GM12878 (cell line): ENCODE measurements around the gene JPH4. TPM values are rescaled to one million over a fixed set of nuclear protein-coding genes. Genes with fewer than 3 reads are reported as not detected.

Source experiments
- ATAC-seq: fragments of 200-7000 bp; cut with Tn5 transposase; 3 replicates; pipeline ENCODE4 v1.9.1; 2020; ENCODE audit warnings: mild to moderate bottlenecking, moderate library complexity
- BruUV-seq: library from RNA; stranded (reverse); fragments of 400-500 nt; replicated peaks from 2 replicates; lab custom pipeline; 2021; lab: Mats Ljungman, UMichigan
- CTCF ChIA-PET: fragments of 300-600 bp; sonication (Branson Sonifier 250); formaldehyde crosslinking; extraction: SDS; loops from one replicate; lab custom pipeline; 2021; ENCODE audit warnings: inconsistent platforms; lab: Yijun Ruan, JAX
- POLR2A ChIA-PET: fragments of 350-600 bp; formaldehyde crosslinking; extraction: SDS; loops from one replicate; lab custom pipeline; 2021; ENCODE audit warnings: inconsistent platforms; lab: Charles Lee
- RAD21 ChIA-PET: fragments of 300-600 bp; sonication (Branson Sonifier 250); formaldehyde crosslinking; loops from one replicate; lab custom pipeline; 2023; ENCODE audit warnings: antibody characterized with exemption; ENCODE audit not compliant: unreplicated experiment; lab: Charles Lee
- SMC1A ChIA-PET: fragments of 300-600 bp; sonication (Branson Sonifier 250); formaldehyde crosslinking; loops from one replicate; lab custom pipeline; 2023; ENCODE audit not compliant: unreplicated experiment, uncharacterized antibody; lab: Charles Lee
- DNase-seq: peaks from one replicate; pipeline ENCODE4 v3.0.0-alpha.2; 2011; ENCODE audit warnings: low read depth, low spot score
- FAIRE-seq: peaks from 3 replicates; lab custom pipeline; 2011; peaks lifted over from hg19 to GRCh38; lab: Jason Lieb, UNC
- H2AFZ ChIP-seq: 2 replicates; pipeline ENCODE4 v1.6.0; 2011; ENCODE audit warnings: low read depth, low read length, control low read depth; ENCODE audit not compliant: control insufficient read depth
- H3K27ac ChIP-seq: 2 replicates; pipeline ENCODE4 v1.5.1; 2011; ENCODE audit warnings: control low read depth; ENCODE audit not compliant: control insufficient read depth, insufficient read depth
- H3K27me3 ChIP-seq, 2 experiments: replicated peaks in 1 of 2; 2 replicates each; pipeline versions ENCODE4 v1.6.0 to v1.6.1; 2011; ENCODE audit warnings: low read length in 1 of 2; ENCODE audit not compliant: control insufficient read depth in 2 of 2, insufficient read depth in 2 of 2
- H3K36me3 ChIP-seq, 2 experiments: 2 replicates each; pipeline ENCODE4 v1.5.1; 2011; ENCODE audit warnings: low read length in 1 of 2; ENCODE audit not compliant: control insufficient read depth in 2 of 2, insufficient read depth in 2 of 2
- H3K4me1 ChIP-seq: 2 replicates; pipeline ENCODE4 v1.6.1; 2011; ENCODE audit warnings: mild to moderate bottlenecking, low read length, moderate library complexity, mixed read lengths; ENCODE audit not compliant: control insufficient read depth, insufficient read depth
- H3K4me2 ChIP-seq: 2 replicates; pipeline ENCODE4 v1.6.0; 2011; ENCODE audit warnings: control low read depth; ENCODE audit not compliant: control insufficient read depth, insufficient read depth
- H3K4me3 ChIP-seq: fragments of 200-600 bp; sonication (generic); 2 replicates; pipeline ENCODE4 v1.5.1; 2016
- H3K79me2 ChIP-seq: 2 replicates; pipeline ENCODE4 v1.6.0; 2011; ENCODE audit warnings: low read length; ENCODE audit not compliant: control insufficient read depth, insufficient read depth
- H3K9ac ChIP-seq: 2 replicates; pipeline ENCODE4 v1.8.0; 2011; ENCODE audit warnings: low read length, control low read depth, mixed read lengths; ENCODE audit not compliant: control insufficient read depth, insufficient read depth
- H3K9me3 ChIP-seq: replicated peaks from 3 replicates; pipeline ENCODE4 v1.5.1; 2011; ENCODE audit warnings: mild to moderate bottlenecking, low read length; ENCODE audit not compliant: control insufficient read depth, insufficient read depth
- H4K20me1 ChIP-seq: 2 replicates; pipeline ENCODE4 v1.6.0; 2011; ENCODE audit not compliant: control insufficient read depth, insufficient read depth
- BACH1 ChIP-seq: fragments of 450-650 bp; IDR thresholded peaks from 2 replicates; pipeline ENCODE4 v1.6.1; 2017; ENCODE audit warnings: mild to moderate bottlenecking, borderline replicate concordance
- BCLAF1 ChIP-seq: fragments of 450-650 bp; IDR thresholded peaks from 2 replicates; pipeline ENCODE4 v1.6.1; 2017; ENCODE audit warnings: antibody characterized with exemption, mild to moderate bottlenecking, moderate library complexity
- CREM ChIP-seq: IDR thresholded peaks from 2 replicates; pipeline ENCODE4 v1.6.1; 2014; ENCODE audit warnings: antibody characterized with exemption, low read depth
- DPF2 ChIP-seq: fragments of 450-650 bp; IDR thresholded peaks from 2 replicates; pipeline ENCODE4 v1.6.1; 2017; ENCODE audit warnings: mild to moderate bottlenecking
- IKZF1 ChIP-seq: fragments of 450-650 bp; conservative IDR thresholded peaks from 2 replicates; pipeline ENCODE4 v1.6.1; 2017; ENCODE audit warnings: antibody characterized with exemption, mild to moderate bottlenecking
- KDM1A ChIP-seq: fragments of 200-600 bp; sonication (generic); IDR thresholded peaks from 2 replicates; pipeline ENCODE4 v1.6.1; 2016; ENCODE audit warnings: borderline replicate concordance
- NR2F1 ChIP-seq: fragments of 450-650 bp; conservative IDR thresholded peaks from 2 replicates; pipeline ENCODE4 v1.6.1; 2017; ENCODE audit warnings: mild to moderate bottlenecking
- POU2F2 ChIP-seq: IDR thresholded peaks from 3 replicates; pipeline ENCODE4 v1.6.1; 2011; ENCODE audit warnings: low read depth, mild to moderate bottlenecking, low read length, borderline replicate concordance
- PRDM15 ChIP-seq: fragments of 450-650 bp; formaldehyde crosslinking; IDR thresholded peaks from 2 replicates; pipeline ENCODE4 v1.4.0; 2020; ENCODE audit warnings: mild to moderate bottlenecking, moderate library complexity
- RB1 ChIP-seq: fragments of 450-650 bp; formaldehyde crosslinking; IDR thresholded peaks from 2 replicates; pipeline ENCODE4 v1.6.1; 2017; ENCODE audit warnings: mild to moderate bottlenecking, borderline replicate concordance
- REST ChIP-seq: IDR thresholded peaks from 2 replicates; pipeline ENCODE4 v1.6.1; 2012; ENCODE audit warnings: mild to moderate bottlenecking, low read depth, low read length
- SIX5 ChIP-seq: IDR thresholded peaks from 2 replicates; pipeline ENCODE4 v1.6.1; 2011; ENCODE audit warnings: mild to moderate bottlenecking, low read depth, low read length, moderate library complexity; ENCODE audit not compliant: severe bottlenecking
- STAT1 ChIP-seq: fragments of 450-650 bp; conservative IDR thresholded peaks from 2 replicates; pipeline ENCODE4 v1.6.1; 2014; ENCODE audit warnings: antibody characterized with exemption, mild to moderate bottlenecking
- ZNF274 ChIP-seq: IDR thresholded peaks from one replicate; pipeline ENCODE4 v1.8.0; 2011; ENCODE audit not compliant: insufficient read length, insufficient read depth
- WGBS: methylation state at CpG from one replicate; pipeline ENCODE4 v1.1.6; 2016; ENCODE audit warnings: low lambda C conversion rate; ENCODE audit not compliant: insufficient replicate concordance, insufficient coverage; ENCODE audit errors: missing lambda C conversion rate; 5-methylcytosine and 5-hydroxymethylcytosine counted together
- in situ Hi-C: fragments of 300-500 bp; cut with MboI; formaldehyde crosslinking; loops from 9 replicates; pipeline ENCODE4 v1.14.3; 2018; ENCODE audit warnings: mixed read lengths
- intact Hi-C: fragments of 100-400 bp; cut with micrococcal nuclease; formaldehyde crosslinking; loops from one replicate; pipeline ENCODE4 v1.14.2; 2022; ENCODE audit not compliant: unreplicated experiment
- polyA plus RNA-seq, 11 experiments: library from polyadenylated mRNA; depleted of rRNA in 4 of 11; unstranded in 6 of 11; stranded (reverse) in 5 of 11; fragments of >200 nt; fragmentation: Nextera tagmentation in 4 of 11; fragmentation: Illumina TruSeq in 1 of 11; extraction: Ambion mirVana in 4 of 11; extraction: Trizol in 1 of 11; gene quantifications; 1 replicate in 1 of 11; 2 replicates in 10 of 11; pipeline versions ENCODE4 v1.2.1 to v1.2.3, GENCODE V29; 2011 to 2016; ENCODE audit warnings: inconsistent platforms in 2 of 11, missing spikeins in 2 of 11, low read depth in 1 of 11
- total RNA-seq, 4 experiments: library from RNA; depleted of rRNA in 3 of 4; stranded (reverse); fragments of >200 nt in 3 of 4; fragmentation: Illumina TruSeq in 1 of 4; extraction: Trizol in 1 of 4; gene quantifications; 2 replicates each; pipeline versions ENCODE4 v1.2.1 to v1.2.3, GENCODE V29; 2013 to 2021

The JPH4 gene
- total and polyA plus RNA-seq, 10 of the 15 experiments (the other 5 are each of a cell fraction or from before 2014, with no cell fraction given), result 0.48 to 10.3 (median 3.8) TPM

GRCh38 chr14:23612354-23612732, 33.8 kb upstream of the JPH4 start (continued):
- TF ChIP-seq CREM, result no peak
- no peak for TF ChIP-seq RB1

- Histone ChIP-seq H3K27me3 (no peaks in the 10 kb centered on the region), H3K36me3 (no peaks in the 10 kb centered on the region), H4K20me1 (no peaks in the 10 kb centered on the region), H3K27ac (no peak overlapping the region), H3K79me2 (no peaks in the 10 kb centered on the region), H3K9ac (no peak overlapping the region), H3K4me3 (no peak overlapping the region), H3K4me2 (no peak overlapping the region), H2AFZ (no peak overlapping the region), H3K4me1 (peaks cover 16% of the 10 kb centered on the region), H3K9me3 (peaks cover 3% of the 10 kb centered on the region; the same call in 2 of the 3 replicates)
- 41% methylated on average over 4 of the region's 4 CpGs for WGBS
- ChIA-PET SMC1A (interaction anchor here (1.3 to 2.0 kb wide), 2 partner anchors 14 to 22 kb away, joined by 3 to 7 read pairs; no protein-coding TSS in a partner anchor), RAD21 (no interaction called here), CTCF (interaction anchor here (6.3 kb wide), 1 partner anchor 21 kb away, joined by 67 read pairs; no protein-coding TSS in a partner anchor), POLR2A (no interaction called here)
- FAIRE-seq, result no peak
- intact Hi-C loops (no loop called here), in situ Hi-C loops (no loop called here)
- no peak for DNase-seq
- BruUV-seq, result no TSS peak
- ATAC-seq, result no peak
- no peak for TF ChIP-seq REST
- TF ChIP-seq SIX5, result no peak
- no peak for TF ChIP-seq STAT1
- no peak for TF ChIP-seq PRDM15 (CRISPR knock-in tag)
- no peak for TF ChIP-seq POU2F2
- TF ChIP-seq DPF2, result no peak
- no peak for TF ChIP-seq BCLAF1
- no peak for TF ChIP-seq ZNF274
- TF ChIP-seq NR2F1, result no peak
- TF ChIP-seq BACH1, result no peak
- no peak for TF ChIP-seq KDM1A
- TF ChIP-seq IKZF1, result no peak
Observed at GRCh38 chr14:23610815-23611289, 32.3 kb upstream of the JPH4 start.
